Neuronal stem cell (in vitro differentiated cells): Measurements from ENCODE around the gene HHIPL1.

Experiments used
- DNase-seq: peaks from one replicate; pipeline ENCODE4 v3.0.0-alpha.2; 2013; ENCODE audit warnings: low spot score
- H2AFZ ChIP-seq: one replicate; pipeline ENCODE4 v1.6.1; 2013; ENCODE audit warnings: mild to moderate bottlenecking, low read length, inconsistent platforms
- H2AK5ac ChIP-seq: 2 replicates; pipeline ENCODE4 v1.6.1; 2013; ENCODE audit warnings: low read depth, mild to moderate bottlenecking, inconsistent platforms, low read length, moderate library complexity, mixed read lengths
- H2BK120ac ChIP-seq: 2 replicates; pipeline ENCODE4 v1.6.1; 2013; ENCODE audit warnings: low read depth, mild to moderate bottlenecking, inconsistent platforms, low read length, moderate library complexity, mixed read lengths
- H2BK12ac ChIP-seq: one replicate; pipeline ENCODE4 v1.6.1; 2013; ENCODE audit warnings: low read length, inconsistent platforms
- H2BK15ac ChIP-seq: 2 replicates; pipeline ENCODE4 v1.6.1; 2013; ENCODE audit warnings: mild to moderate bottlenecking, low read length, inconsistent platforms, mixed read lengths
- H2BK5ac ChIP-seq: one replicate; pipeline ENCODE4 v1.6.1; 2013; ENCODE audit warnings: inconsistent platforms, mild to moderate bottlenecking, low read length, moderate library complexity
- H3K14ac ChIP-seq: one replicate; pipeline ENCODE4 v1.6.1; 2013; ENCODE audit warnings: low read length, inconsistent platforms
- H3K18ac ChIP-seq: 2 replicates; pipeline ENCODE4 v1.6.1; 2013; ENCODE audit warnings: low read length, inconsistent platforms
- H3K23ac ChIP-seq: 2 replicates; pipeline ENCODE4 v1.6.1; 2013; ENCODE audit warnings: low read depth, mild to moderate bottlenecking, mixed read lengths, low read length, inconsistent platforms; ENCODE audit not compliant: poor library complexity
- H3K27ac ChIP-seq: replicated peaks from 3 replicates; pipeline ENCODE4 v1.5.1; 2013; ENCODE audit warnings: low read length, inconsistent platforms
- H3K27me3 ChIP-seq, 3 experiments: 2 replicates each; pipeline ENCODE4 v1.6.1; 2013; ENCODE audit warnings: low read length in 3 of 3, mild to moderate bottlenecking in 2 of 3, inconsistent platforms in 1 of 3, low read depth in 1 of 3, mixed read lengths in 1 of 3, moderate library complexity in 1 of 3; ENCODE audit not compliant: control insufficient read depth in 3 of 3, insufficient read depth in 3 of 3
- H3K36me3 ChIP-seq, 2 donors: replicated peaks in 1 of 2; 2 replicates each; pipeline ENCODE4 v1.6.1; 2013; ENCODE audit warnings: low read length in 2 of 2; ENCODE audit not compliant: control insufficient read depth in 2 of 2, insufficient read depth in 2 of 2
- H3K4ac ChIP-seq: 2 replicates; pipeline ENCODE4 v1.6.1; 2013; ENCODE audit warnings: inconsistent platforms, mild to moderate bottlenecking, low read length, moderate library complexity
- H3K4me1 ChIP-seq, 2 donors: 1 replicate in 1 of 2; 2 replicates in 1 of 2; pipeline ENCODE4 v1.6.1; 2013; ENCODE audit warnings: low read length in 2 of 2, low read depth in 1 of 2; ENCODE audit not compliant: control insufficient read depth in 2 of 2, insufficient read depth in 1 of 2
- H3K4me2 ChIP-seq: one replicate; pipeline ENCODE4 v1.6.1; 2013; ENCODE audit warnings: mild to moderate bottlenecking, low read length, inconsistent platforms; ENCODE audit not compliant: insufficient read depth, poor library complexity, severe bottlenecking
- H3K4me3 ChIP-seq, 2 donors: 2 replicates each; pipeline ENCODE4 v1.5.1; 2013; ENCODE audit warnings: low read length in 2 of 2, mild to moderate bottlenecking in 2 of 2, inconsistent platforms in 1 of 2, moderate library complexity in 1 of 2
- H3K79me1 ChIP-seq: one replicate; pipeline ENCODE4 v1.6.1; 2013; ENCODE audit warnings: low read depth, mild to moderate bottlenecking, inconsistent platforms, low read length, moderate library complexity
- H3K9ac ChIP-seq: one replicate; pipeline ENCODE4 v1.6.1; 2013; ENCODE audit warnings: mild to moderate bottlenecking, low read depth, low read length, inconsistent platforms; ENCODE audit not compliant: poor library complexity
- H3K9me3 ChIP-seq, 2 donors: replicated peaks in 1 of 2; 2 replicates each; pipeline versions ENCODE3 to v1.6.1; 2013; ENCODE audit warnings: low read length in 2 of 2, mild to moderate bottlenecking in 2 of 2, inconsistent platforms in 1 of 2, low read depth in 1 of 2, mixed read lengths in 1 of 2, moderate library complexity in 1 of 2; ENCODE audit not compliant: control insufficient read depth in 2 of 2, insufficient read depth in 1 of 2
- H4K8ac ChIP-seq: one replicate; pipeline ENCODE4 v1.6.1; 2013; ENCODE audit warnings: low read depth, mild to moderate bottlenecking, inconsistent platforms, low read length, moderate library complexity
- H4K91ac ChIP-seq: one replicate; pipeline ENCODE4 v1.6.1; 2013; ENCODE audit warnings: low read length, low read depth, mild to moderate bottlenecking, inconsistent platforms; ENCODE audit not compliant: poor library complexity
- WGBS, 2 donors: extraction: QIAGEN DNeasy Blood & Tissue Kit; methylation state at CpG; one replicate each; pipeline ENCODE4 v1.1.7; 2013; ENCODE audit warnings: missing lambda C conversion rate in 2 of 2, mixed read lengths in 1 of 2; ENCODE audit not compliant: insufficient read length in 2 of 2, insufficient replicate concordance in 1 of 2; ENCODE audit errors: extremely low coverage in 2 of 2; 5-methylcytosine and 5-hydroxymethylcytosine counted together

Gene HHIPL1

GRCh38 chr14:99724196-99724891, 79.4 kb downstream of the HHIPL1 start:
- peak overlapping the region; percentile 98 for H2BK12ac ChIP-seq
- no peak overlapping the region for H3K9ac ChIP-seq
- DNase-seq, result no peak
- no peak overlapping the region for H2BK120ac ChIP-seq
- peak overlapping the region; percentile 73 for H2AK5ac ChIP-seq
- H3K27ac ChIP-seq, result no peak overlapping the region
- H3K4me3 ChIP-seq, result no peak overlapping the region
- no peak overlapping the region for H3K4me2 ChIP-seq
- peak overlapping the region; percentile 76 for H3K23ac ChIP-seq
- H4K8ac ChIP-seq, result no peak overlapping the region
- no peaks in the 10 kb centered on the region for H3K36me3 ChIP-seq
- no peaks in the 10 kb centered on the region for H3K9me3 ChIP-seq
- H2AFZ ChIP-seq, result no peak overlapping the region
- no CpG with 5 or more reads among the region's 5 CpGs for WGBS, 2 donors
- H3K4me1 ChIP-seq, result peaks cover 0 to 5% of the 10 kb centered on the region in 2 donors
- H2BK5ac ChIP-seq, result no peak overlapping the region
- H3K27me3 ChIP-seq, result no peaks in the 10 kb centered on the region
- H3K14ac ChIP-seq, result peak overlapping the region; percentile 32
- H2BK15ac ChIP-seq, result no peak overlapping the region
- H3K79me1 ChIP-seq, result peaks cover 3% of the 10 kb centered on the region
- H4K91ac ChIP-seq, result no peak overlapping the region
- no peak overlapping the region for H3K4ac ChIP-seq
- peak overlapping the region; percentile 57 for H3K18ac ChIP-seq

GRCh38 chr14:99724939-99725773, 80.2 kb downstream of the HHIPL1 start:
- no peak overlapping the region for H3K27ac ChIP-seq
- H4K91ac ChIP-seq, result no peak overlapping the region
- no peak overlapping the region for H2AFZ ChIP-seq
- peak overlapping the region; percentile 76 for H3K23ac ChIP-seq
- no peak overlapping the region for H2BK120ac ChIP-seq
- no peaks in the 10 kb centered on the region for H3K36me3 ChIP-seq
- peaks cover 2 to 5% of the 10 kb centered on the region in 2 donors for H3K4me1 ChIP-seq
- H3K4ac ChIP-seq, result no peak overlapping the region
- H4K8ac ChIP-seq, result no peak overlapping the region
- peak overlapping the region; percentile 73 for H2AK5ac ChIP-seq
- H3K14ac ChIP-seq, result peak overlapping the region; percentile 32
- H2BK15ac ChIP-seq, result no peak overlapping the region
- H3K9me3 ChIP-seq, result no peaks in the 10 kb centered on the region
- peak overlapping the region; percentile 29 for H3K18ac ChIP-seq
- no peak overlapping the region for H3K4me3 ChIP-seq
- DNase-seq, result no peak
- WGBS, 2 donors, result no CpG with 5 or more reads among the region's 15 CpGs
- H3K4me2 ChIP-seq, result no peak overlapping the region
- H2BK5ac ChIP-seq, result no peak overlapping the region
- peak overlapping the region; percentile 98 for H2BK12ac ChIP-seq
- H3K9ac ChIP-seq, result no peak overlapping the region
- H3K79me1 ChIP-seq, result peaks cover 3% of the 10 kb centered on the region
- no peaks in the 10 kb centered on the region for H3K27me3 ChIP-seq

DNA sequence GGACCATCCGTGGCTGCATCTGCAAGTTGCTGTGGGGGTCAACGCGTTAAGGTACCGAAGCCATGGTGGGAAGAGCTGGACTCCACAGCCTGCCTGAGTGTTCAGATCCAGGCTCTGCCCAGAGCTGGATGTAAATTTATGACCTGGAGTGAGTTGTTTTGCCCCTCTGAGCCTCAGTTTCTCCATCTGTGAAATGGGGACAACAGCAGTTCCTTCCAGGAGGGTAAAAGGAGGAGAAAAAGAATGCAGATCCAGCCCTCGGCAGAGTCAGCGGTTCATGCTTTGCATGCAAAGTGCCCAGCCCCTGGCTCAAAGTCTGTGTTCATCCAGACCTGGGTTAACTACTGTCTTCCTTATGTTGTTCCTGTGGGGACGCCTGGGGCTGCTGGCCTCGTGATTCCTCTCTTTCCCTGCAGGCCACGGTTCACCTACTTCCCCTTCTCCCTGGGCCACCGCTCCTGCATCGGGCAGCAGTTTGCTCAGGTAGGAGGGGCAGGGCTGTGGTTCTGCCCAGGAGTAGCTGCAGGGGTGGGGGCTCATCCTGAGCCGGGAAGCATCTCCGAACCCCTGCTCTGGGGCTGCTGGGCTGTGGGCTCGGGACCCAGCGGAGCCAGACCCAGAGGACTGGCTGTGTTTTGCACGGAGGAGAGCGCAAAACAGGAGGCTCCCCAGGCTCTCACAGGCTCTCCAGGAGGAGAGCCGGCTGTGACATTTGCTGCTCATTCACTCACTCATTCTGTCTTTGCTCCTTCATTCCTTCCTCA, 81.0 kb downstream of the HHIPL1 start:
- Histone ChIP-seq H4K91ac (no peak overlapping the region), H2BK5ac (no peak overlapping the region), H2AK5ac (peak overlapping the region; percentile 85), H2AFZ (peak overlapping the region; percentile 42), H3K79me1 (peaks cover 3% of the 10 kb centered on the region), H3K23ac (no peak overlapping the region), H3K4me3 (no peak overlapping the region), H3K27ac (no peak overlapping the region), H3K14ac (no peak overlapping the region), H3K4ac (no peak overlapping the region), H3K36me3 (no peaks in the 10 kb centered on the region), H3K18ac (no peak overlapping the region), H2BK12ac (no peak overlapping the region), H3K9me3 (no peaks in the 10 kb centered on the region), H3K4me2 (no peak overlapping the region), H2BK120ac (no peak overlapping the region), H3K9ac (no peak overlapping the region), H3K4me1 (peaks cover 4 to 9% of the 10 kb centered on the region in 2 donors), H3K27me3 (no peaks in the 10 kb centered on the region), H4K8ac (no peak overlapping the region), H2BK15ac (peak overlapping the region; percentile 5)
- no CpG with 5 or more reads among the region's 18 CpGs for WGBS, 2 donors
- DNase-seq, result no peak
